IPS-18a (cell line): ENCODE measurements around the gene SDCCAG8.

Source experiments
- H3K27ac ChIP-seq: one replicate; pipeline ENCODE4 v1.5.1; 2013; ENCODE audit warnings: low read length
- H3K27me3 ChIP-seq: one replicate; pipeline ENCODE4 v1.6.1; 2013; ENCODE audit warnings: mild to moderate bottlenecking, low read length; ENCODE audit not compliant: control insufficient read depth, insufficient read depth
- H3K36me3 ChIP-seq: one replicate; pipeline ENCODE4 v1.6.1; 2013; ENCODE audit warnings: low read depth, low read length; ENCODE audit not compliant: control insufficient read depth
- H3K4me1 ChIP-seq: one replicate; pipeline ENCODE4 v1.6.1; 2013; ENCODE audit warnings: low read depth, low read length; ENCODE audit not compliant: control insufficient read depth
- H3K4me3 ChIP-seq: one replicate; pipeline ENCODE4 v1.5.1; 2013; ENCODE audit warnings: low read length
- H3K9ac ChIP-seq: one replicate; pipeline ENCODE4 v1.6.1; 2013; ENCODE audit warnings: mild to moderate bottlenecking, low read length, moderate library complexity
- H3K9me3 ChIP-seq: one replicate; pipeline ENCODE4 v1.6.1; 2013; ENCODE audit warnings: low read depth, low read length; ENCODE audit not compliant: control insufficient read depth

The SDCCAG8 gene

GRCh38 chr1:243415663-243416408, 160.0 kb downstream of the SDCCAG8 start:
- no peaks in the 10 kb centered on the region for H3K9me3 ChIP-seq
- H3K4me1 ChIP-seq = peaks cover 23% of the 10 kb centered on the region
- H3K27ac ChIP-seq = no peak overlapping the region
- no peak overlapping the region for H3K4me3 ChIP-seq
- no peaks in the 10 kb centered on the region for H3K27me3 ChIP-seq
- H3K9ac ChIP-seq = no peak overlapping the region
- no peaks in the 10 kb centered on the region for H3K36me3 ChIP-seq

- H3K27ac ChIP-seq = no peak overlapping the region
- no peak overlapping the region for H3K4me3 ChIP-seq
- H3K27me3 ChIP-seq = no peaks in the 10 kb centered on the region
- no peaks in the 10 kb centered on the region for H3K36me3 ChIP-seq
- no peaks in the 10 kb centered on the region for H3K9me3 ChIP-seq
- H3K9ac ChIP-seq = no peak overlapping the region
- H3K4me1 ChIP-seq = peaks cover 23% of the 10 kb centered on the region
Measured at GRCh38 chr1:243416495-243416894, 160.7 kb downstream of the SDCCAG8 start.

- no peak overlapping the region for H3K9ac ChIP-seq
- no peaks in the 10 kb centered on the region for H3K9me3 ChIP-seq
- H3K36me3 ChIP-seq = no peaks in the 10 kb centered on the region
- no peak overlapping the region for H3K4me3 ChIP-seq
- no peak overlapping the region for H3K27ac ChIP-seq
- no peaks in the 10 kb centered on the region for H3K27me3 ChIP-seq
- H3K4me1 ChIP-seq = peaks cover 20% of the 10 kb centered on the region
Measured at GRCh38 chr1:243420016-243420945, 164.4 kb downstream of the SDCCAG8 start.

GRCh38 chr1:243420946-243421685, 165.3 kb downstream of the SDCCAG8 start:
- Histone ChIP-seq H3K27ac (no peak overlapping the region), H3K4me3 (no peak overlapping the region), H3K36me3 (no peaks in the 10 kb centered on the region), H3K4me1 (peaks cover 13% of the 10 kb centered on the region), H3K27me3 (no peaks in the 10 kb centered on the region), H3K9ac (no peak overlapping the region), H3K9me3 (no peaks in the 10 kb centered on the region)

- peaks cover 13% of the 10 kb centered on the region for H3K4me1 ChIP-seq
- no peaks in the 10 kb centered on the region for H3K27me3 ChIP-seq
- H3K9me3 ChIP-seq = no peaks in the 10 kb centered on the region
- H3K9ac ChIP-seq = no peak overlapping the region
- H3K27ac ChIP-seq = no peak overlapping the region
- H3K36me3 ChIP-seq = no peaks in the 10 kb centered on the region
- H3K4me3 ChIP-seq = no peak overlapping the region
Measured at GRCh38 chr1:243421784-243422183, 165.9 kb downstream of the SDCCAG8 start.

- no peak overlapping the region for H3K27ac ChIP-seq
- H3K4me3 ChIP-seq = no peak overlapping the region
- H3K9me3 ChIP-seq = no peaks in the 10 kb centered on the region
- peaks cover 13% of the 10 kb centered on the region for H3K4me1 ChIP-seq
- H3K36me3 ChIP-seq = no peaks in the 10 kb centered on the region
- no peaks in the 10 kb centered on the region for H3K27me3 ChIP-seq
- no peak overlapping the region for H3K9ac ChIP-seq
Measured at GRCh38 chr1:243422362-243422761, 166.5 kb downstream of the SDCCAG8 start.

GRCh38 chr1:243428084-243428483, 172.2 kb downstream of the SDCCAG8 start:
- no peaks in the 10 kb centered on the region for H3K36me3 ChIP-seq
- H3K4me3 ChIP-seq = no peak overlapping the region
- H3K4me1 ChIP-seq = no peaks in the 10 kb centered on the region
- no peak overlapping the region for H3K27ac ChIP-seq
- H3K9me3 ChIP-seq = no peaks in the 10 kb centered on the region
- no peaks in the 10 kb centered on the region for H3K27me3 ChIP-seq
- no peak overlapping the region for H3K9ac ChIP-seq

GRCh38 chr1:243428617-243429342, 172.9 kb downstream of the SDCCAG8 start:
- Histone ChIP-seq H3K9ac (no peak overlapping the region), H3K9me3 (no peaks in the 10 kb centered on the region), H3K4me3 (no peak overlapping the region), H3K27me3 (no peaks in the 10 kb centered on the region), H3K27ac (no peak overlapping the region), H3K4me1 (no peaks in the 10 kb centered on the region), H3K36me3 (no peaks in the 10 kb centered on the region)

GRCh38 chr1:243431591-243431990, 175.8 kb downstream of the SDCCAG8 start:
- Histone ChIP-seq H3K27ac (no peak overlapping the region), H3K9ac (no peak overlapping the region), H3K9me3 (no peaks in the 10 kb centered on the region), H3K27me3 (no peaks in the 10 kb centered on the region), H3K36me3 (no peaks in the 10 kb centered on the region), H3K4me3 (no peak overlapping the region), H3K4me1 (no peaks in the 10 kb centered on the region)

GRCh38 chr1:243432136-243432535, 176.3 kb downstream of the SDCCAG8 start:
- Histone ChIP-seq H3K36me3 (no peaks in the 10 kb centered on the region), H3K27me3 (no peaks in the 10 kb centered on the region), H3K9ac (no peak overlapping the region), H3K4me1 (no peaks in the 10 kb centered on the region), H3K9me3 (no peaks in the 10 kb centered on the region), H3K27ac (no peak overlapping the region), H3K4me3 (no peak overlapping the region)
